Measurements from ENCODE around the gene APOL3. TPM values are rescaled to one million over a fixed set of nuclear protein-coding genes. Genes with fewer than 3 reads are reported as not detected.
"Not testable (repeated sequence)": the region's sequence is repeated elsewhere in the genome, so short reads cannot be mapped to it uniquely, and the experiment has no call there.

The APOL3 gene
- total RNA-seq, 2 donors from 2014 or later: 55.6 to 55.7 TPM

DNA sequence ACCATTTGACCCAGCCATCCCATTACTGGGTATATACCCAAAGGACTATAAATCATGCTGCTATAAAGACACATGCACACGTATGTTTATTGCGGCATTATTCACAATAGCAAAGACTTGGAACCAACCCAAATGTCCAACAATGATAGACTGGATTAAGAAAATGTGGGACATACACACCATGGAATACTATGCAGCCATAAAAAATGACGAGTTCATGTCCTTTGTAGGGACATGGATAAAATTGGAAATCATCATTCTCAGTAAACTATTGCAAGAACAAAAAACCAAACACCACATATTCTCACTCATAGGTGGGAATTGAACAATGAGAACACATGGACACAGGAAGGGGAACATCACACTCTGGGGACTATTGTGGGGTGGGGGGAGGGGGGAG lies 69.8 kb downstream of the APOL3 start:
- H3K4me3 Mint-ChIP-seq; H3K36me3 Mint-ChIP-seq (ENCODE audit: insufficient read depth in 2 of 2); H3K27me3 Mint-ChIP-seq (ENCODE audit: low read depth); ATAC-seq (replicated peaks in 1 of 2); DNase-seq; H3K27ac Mint-ChIP-seq; H3K9me3 Mint-ChIP-seq; H3K4me1 Mint-ChIP-seq (ENCODE audit: low read depth): not testable (repeated sequence)

Other genes with a start within 250 kb of the APOL3 start
- gene RBFOX2, start 131.9 kb downstream of the APOL3 start, total RNA-seq: 1 to 10 TPM; 2.3 to 4.4 TPM
- gene APOL4, start 41.1 kb upstream of the APOL3 start, total RNA-seq: 1 to 10 TPM in 1 of 2 donors, under 1 TPM in 1; 0.99 to 2.7 TPM
- gene APOL2, start 78.8 kb upstream of the APOL3 start, total RNA-seq: 10 to 100 TPM; 64.5 to 69.5 TPM
- 10 to 100 TPM; 32.7 to 44.5 TPM for gene APOL1, start 92.4 kb upstream of the APOL3 start, total RNA-seq
- 100 to 1,000 TPM; 529 to 662 TPM for gene MYH9, start 227.2 kb upstream of the APOL3 start, total RNA-seq